ENCODE results near the gene TNFSF12. TPM values are rescaled to one million over a fixed set of nuclear protein-coding genes. Genes with fewer than 3 reads are reported as not detected.

Gene TNFSF12
- total RNA-seq, 1 experiment from 2014 or later: 8.1 TPM

DNA sequence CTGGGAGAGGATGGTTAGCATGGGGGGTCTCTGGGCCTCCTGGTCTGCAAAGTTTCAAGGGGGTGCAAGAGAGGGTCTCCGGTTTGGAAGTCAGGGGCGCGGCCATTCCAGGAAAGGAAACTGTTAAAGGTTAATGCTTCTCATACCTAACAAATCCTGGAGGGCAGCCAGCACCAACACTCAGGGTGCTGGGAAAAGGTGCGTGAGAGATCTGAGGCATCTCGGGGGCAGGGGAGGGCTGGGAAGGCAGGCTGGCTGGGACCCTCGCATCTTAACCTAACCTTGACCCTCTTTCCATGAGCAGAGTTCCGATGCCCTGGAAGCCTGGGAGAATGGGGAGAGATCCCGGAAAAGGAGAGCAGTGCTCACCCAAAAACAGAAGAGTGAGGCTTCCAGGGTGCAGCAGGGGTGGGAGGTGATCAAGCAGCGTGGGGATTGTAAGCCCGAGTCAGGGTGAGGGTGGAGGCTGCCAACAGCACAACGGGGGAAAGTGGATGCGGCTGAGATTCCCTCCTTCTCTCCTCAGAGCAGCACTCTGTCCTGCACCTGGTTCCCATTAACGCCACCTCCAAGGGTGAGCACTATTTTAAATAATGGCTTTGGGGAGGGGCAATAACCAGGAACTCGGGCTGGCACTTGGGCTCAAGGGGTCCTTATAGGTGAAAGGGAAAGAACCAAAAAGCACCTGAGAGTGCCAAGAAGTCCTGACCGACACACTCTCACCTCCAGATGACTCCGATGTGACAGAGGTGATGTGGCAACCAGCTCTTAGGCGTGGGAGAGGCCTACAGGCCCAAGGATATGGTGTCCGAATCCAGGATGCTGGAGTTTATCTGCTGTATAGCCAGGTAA lies 10.7 kb downstream of the TNFSF12 start:
- CTCF ChIA-PET: interaction anchor here (0.5 to 3.6 kb wide), 71 partner anchors 7 to 897 kb away, joined by 3 to 81 read pairs (median 6); partner anchors contain the start of genes ACADVL, ACAP1, CD68 and CHRNB1
- POLR2A ChIA-PET: interaction anchor here (1.0 to 1.9 kb wide), 12 partner anchors 10 to 279 kb away, joined by 3 to 8 read pairs (median 4); partner anchors contain the start of genes ACAP1, MPDU1, SOX15 and TNFSF12
- ATAC-seq: no peak
- Mint-ChIP-seq H3K27ac (peak overlapping the region; percentile 97), H3K27me3 (ENCODE audit: low read depth) (no peaks in the 10 kb centered on the region; the same call in 1 of the 2 replicates), H3K36me3 (peaks cover 9% of the 10 kb centered on the region), H3K9me3 (no peaks in the 10 kb centered on the region), H3K4me3 (peak overlapping the region; percentile 94), H3K4me1 (peaks cover 60% of the 10 kb centered on the region)
- TF ChIP-seq, protein P1, sequence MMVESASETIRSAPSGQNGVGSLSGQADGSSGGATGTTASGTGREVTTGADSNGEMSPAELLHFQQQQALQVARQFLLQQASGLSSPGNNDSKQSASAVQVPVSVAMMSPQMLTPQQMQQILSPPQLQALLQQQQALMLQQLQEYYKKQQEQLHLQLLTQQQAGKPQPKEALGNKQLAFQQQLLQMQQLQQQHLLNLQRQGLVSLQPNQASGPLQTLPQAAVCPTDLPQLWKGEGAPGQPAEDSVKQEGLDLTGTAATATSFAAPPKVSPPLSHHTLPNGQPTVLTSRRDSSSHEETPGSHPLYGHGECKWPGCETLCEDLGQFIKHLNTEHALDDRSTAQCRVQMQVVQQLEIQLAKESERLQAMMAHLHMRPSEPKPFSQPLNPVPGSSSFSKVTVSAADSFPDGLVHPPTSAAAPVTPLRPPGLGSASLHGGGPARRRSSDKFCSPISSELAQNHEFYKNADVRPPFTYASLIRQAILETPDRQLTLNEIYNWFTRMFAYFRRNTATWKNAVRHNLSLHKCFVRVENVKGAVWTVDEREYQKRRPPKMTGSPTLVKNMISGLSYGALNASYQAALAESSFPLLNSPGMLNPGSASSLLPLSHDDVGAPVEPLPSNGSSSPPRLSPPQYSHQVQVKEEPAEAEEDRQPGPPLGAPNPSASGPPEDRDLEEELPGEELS (CRISPR knock-in tag; IDR thresholded peaks at IDR 0.05): no peak
- TF ChIP-seq TCF7 (CRISPR knock-in tag; IDR thresholded peaks at IDR 0.05; ENCODE audit: low read depth): 0 out of 2 replicates have a peak, but pooled peaks have one; percentile 33
- no peak for DNase-seq (ENCODE audit: low spot score)

- H3K36me3 Mint-ChIP-seq: peaks cover 16% of the 10 kb centered on the region
- H3K27ac Mint-ChIP-seq: peak overlapping the region; percentile 97
- H3K4me3 Mint-ChIP-seq: peak overlapping the region; percentile 94
- ChIA-PET POLR2A (interaction anchor here (0.5 to 1.9 kb wide), 17 partner anchors 11 to 280 kb away, joined by 3 to 8 read pairs (median 4); partner anchors contain the start of genes ACAP1, MPDU1, SOX15 and TNFSF12), CTCF (interaction anchor here (0.6 to 3.6 kb wide), 85 partner anchors 8 to 897 kb away, joined by 3 to 81 read pairs (median 5); partner anchors contain the start of genes ACADVL, ACAP1, CD68 and CHRNB1)
- DNase-seq (ENCODE audit: low spot score) (peak; percentile 92), ATAC-seq (peak; percentile 73)
- H3K4me1 Mint-ChIP-seq: peaks cover 57% of the 10 kb centered on the region
- H3K9me3 Mint-ChIP-seq: no peaks in the 10 kb centered on the region
- H3K27me3 Mint-ChIP-seq (ENCODE audit: low read depth): no peaks in the 10 kb centered on the region
- no peak for TF ChIP-seq SP1 (CRISPR knock-in tag; conservative IDR thresholded peaks at IDR 0.05)
- TF ChIP-seq, protein P2, sequence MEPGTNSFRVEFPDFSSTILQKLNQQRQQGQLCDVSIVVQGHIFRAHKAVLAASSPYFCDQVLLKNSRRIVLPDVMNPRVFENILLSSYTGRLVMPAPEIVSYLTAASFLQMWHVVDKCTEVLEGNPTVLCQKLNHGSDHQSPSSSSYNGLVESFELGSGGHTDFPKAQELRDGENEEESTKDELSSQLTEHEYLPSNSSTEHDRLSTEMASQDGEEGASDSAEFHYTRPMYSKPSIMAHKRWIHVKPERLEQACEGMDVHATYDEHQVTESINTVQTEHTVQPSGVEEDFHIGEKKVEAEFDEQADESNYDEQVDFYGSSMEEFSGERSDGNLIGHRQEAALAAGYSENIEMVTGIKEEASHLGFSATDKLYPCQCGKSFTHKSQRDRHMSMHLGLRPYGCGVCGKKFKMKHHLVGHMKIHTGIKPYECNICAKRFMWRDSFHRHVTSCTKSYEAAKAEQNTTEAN (CRISPR knock-in tag; IDR thresholded peaks at IDR 0.05): no peak
- TF ChIP-seq NFATC4 (CRISPR knock-in tag; IDR thresholded peaks at IDR 0.05): no peak
- TF ChIP-seq, protein P3, sequence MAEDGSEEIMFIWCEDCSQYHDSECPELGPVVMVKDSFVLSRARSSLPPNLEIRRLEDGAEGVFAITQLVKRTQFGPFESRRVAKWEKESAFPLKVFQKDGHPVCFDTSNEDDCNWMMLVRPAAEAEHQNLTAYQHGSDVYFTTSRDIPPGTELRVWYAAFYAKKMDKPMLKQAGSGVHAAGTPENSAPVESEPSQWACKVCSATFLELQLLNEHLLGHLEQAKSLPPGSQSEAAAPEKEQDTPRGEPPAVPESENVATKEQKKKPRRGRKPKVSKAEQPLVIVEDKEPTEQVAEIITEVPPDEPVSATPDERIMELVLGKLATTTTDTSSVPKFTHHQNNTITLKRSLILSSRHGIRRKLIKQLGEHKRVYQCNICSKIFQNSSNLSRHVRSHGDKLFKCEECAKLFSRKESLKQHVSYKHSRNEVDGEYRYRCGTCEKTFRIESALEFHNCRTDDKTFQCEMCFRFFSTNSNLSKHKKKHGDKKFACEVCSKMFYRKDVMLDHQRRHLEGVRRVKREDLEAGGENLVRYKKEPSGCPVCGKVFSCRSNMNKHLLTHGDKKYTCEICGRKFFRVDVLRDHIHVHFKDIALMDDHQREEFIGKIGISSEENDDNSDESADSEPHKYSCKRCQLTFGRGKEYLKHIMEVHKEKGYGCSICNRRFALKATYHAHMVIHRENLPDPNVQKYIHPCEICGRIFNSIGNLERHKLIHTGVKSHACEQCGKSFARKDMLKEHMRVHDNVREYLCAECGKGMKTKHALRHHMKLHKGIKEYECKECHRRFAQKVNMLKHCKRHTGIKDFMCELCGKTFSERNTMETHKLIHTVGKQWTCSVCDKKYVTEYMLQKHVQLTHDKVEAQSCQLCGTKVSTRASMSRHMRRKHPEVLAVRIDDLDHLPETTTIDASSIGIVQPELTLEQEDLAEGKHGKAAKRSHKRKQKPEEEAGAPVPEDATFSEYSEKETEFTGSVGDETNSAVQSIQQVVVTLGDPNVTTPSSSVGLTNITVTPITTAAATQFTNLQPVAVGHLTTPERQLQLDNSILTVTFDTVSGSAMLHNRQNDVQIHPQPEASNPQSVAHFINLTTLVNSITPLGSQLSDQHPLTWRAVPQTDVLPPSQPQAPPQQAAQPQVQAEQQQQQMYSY (CRISPR knock-in tag; IDR thresholded peaks at IDR 0.05): no peak
- TF ChIP-seq MLX (CRISPR knock-in tag; IDR thresholded peaks at IDR 0.05): no peak
- 0 out of 2 replicates have a peak, but pooled peaks have one; percentile 43 for TF ChIP-seq FOXP1 (CRISPR knock-in tag; IDR thresholded peaks at IDR 0.05; ENCODE audit: borderline replicate concordance)
- no peak for TF ChIP-seq HMGA2 (CRISPR knock-in tag; IDR thresholded peaks at IDR 0.05)
- no peak for TF ChIP-seq SMAD4 (CRISPR knock-in tag; IDR thresholded peaks at IDR 0.05)
- TF ChIP-seq, protein P4, sequence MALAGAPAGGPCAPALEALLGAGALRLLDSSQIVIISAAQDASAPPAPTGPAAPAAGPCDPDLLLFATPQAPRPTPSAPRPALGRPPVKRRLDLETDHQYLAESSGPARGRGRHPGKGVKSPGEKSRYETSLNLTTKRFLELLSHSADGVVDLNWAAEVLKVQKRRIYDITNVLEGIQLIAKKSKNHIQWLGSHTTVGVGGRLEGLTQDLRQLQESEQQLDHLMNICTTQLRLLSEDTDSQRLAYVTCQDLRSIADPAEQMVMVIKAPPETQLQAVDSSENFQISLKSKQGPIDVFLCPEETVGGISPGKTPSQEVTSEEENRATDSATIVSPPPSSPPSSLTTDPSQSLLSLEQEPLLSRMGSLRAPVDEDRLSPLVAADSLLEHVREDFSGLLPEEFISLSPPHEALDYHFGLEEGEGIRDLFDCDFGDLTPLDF (CRISPR knock-in tag; IDR thresholded peaks at IDR 0.05): no peak
- TF ChIP-seq ZNF396 (CRISPR knock-in tag; IDR thresholded peaks at IDR 0.05; ENCODE audit: borderline replicate concordance): no peak
- TF ChIP-seq USF2 (CRISPR knock-in tag; IDR thresholded peaks at IDR 0.05): no peak
- TF ChIP-seq, protein P5, sequence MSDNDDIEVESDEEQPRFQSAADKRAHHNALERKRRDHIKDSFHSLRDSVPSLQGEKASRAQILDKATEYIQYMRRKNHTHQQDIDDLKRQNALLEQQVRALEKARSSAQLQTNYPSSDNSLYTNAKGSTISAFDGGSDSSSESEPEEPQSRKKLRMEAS (CRISPR knock-in tag; IDR thresholded peaks at IDR 0.05): 0 out of 2 replicates have a peak, but pooled peaks have one; percentile 43
- no peak for TF ChIP-seq RELA (CRISPR knock-in tag; IDR thresholded peaks at IDR 0.05; ENCODE audit: borderline replicate concordance)
- TF ChIP-seq, protein P6, sequence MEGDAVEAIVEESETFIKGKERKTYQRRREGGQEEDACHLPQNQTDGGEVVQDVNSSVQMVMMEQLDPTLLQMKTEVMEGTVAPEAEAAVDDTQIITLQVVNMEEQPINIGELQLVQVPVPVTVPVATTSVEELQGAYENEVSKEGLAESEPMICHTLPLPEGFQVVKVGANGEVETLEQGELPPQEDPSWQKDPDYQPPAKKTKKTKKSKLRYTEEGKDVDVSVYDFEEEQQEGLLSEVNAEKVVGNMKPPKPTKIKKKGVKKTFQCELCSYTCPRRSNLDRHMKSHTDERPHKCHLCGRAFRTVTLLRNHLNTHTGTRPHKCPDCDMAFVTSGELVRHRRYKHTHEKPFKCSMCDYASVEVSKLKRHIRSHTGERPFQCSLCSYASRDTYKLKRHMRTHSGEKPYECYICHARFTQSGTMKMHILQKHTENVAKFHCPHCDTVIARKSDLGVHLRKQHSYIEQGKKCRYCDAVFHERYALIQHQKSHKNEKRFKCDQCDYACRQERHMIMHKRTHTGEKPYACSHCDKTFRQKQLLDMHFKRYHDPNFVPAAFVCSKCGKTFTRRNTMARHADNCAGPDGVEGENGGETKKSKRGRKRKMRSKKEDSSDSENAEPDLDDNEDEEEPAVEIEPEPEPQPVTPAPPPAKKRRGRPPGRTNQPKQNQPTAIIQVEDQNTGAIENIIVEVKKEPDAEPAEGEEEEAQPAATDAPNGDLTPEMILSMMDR (IDR thresholded peaks at IDR 0.05): peak; percentile 50
- TF ChIP-seq ZNF263 (CRISPR knock-in tag; IDR thresholded peaks at IDR 0.05; ENCODE audit: low read depth): no peak
- TF ChIP-seq ZNF219 (CRISPR knock-in tag; IDR thresholded peaks at IDR 0.05; ENCODE audit: borderline replicate concordance): no peak
Observed at GRCh38 chr17:7560172-7561027, 11.5 kb downstream of the TNFSF12 start.

Measured in WTC11 (cell line).